HepG2 (cell line): Measurements from ENCODE around the gene UBAC1. TPM values are rescaled to one million over a fixed set of nuclear protein-coding genes. Genes with fewer than 3 reads are reported as not detected.

Experiments used
- ATAC-seq: fragments of 200-7000 bp; cut with Tn5 transposase; 3 replicates; pipeline ENCODE4 v1.9.1; 2020; ENCODE audit warnings: mild to moderate bottlenecking, moderate library complexity
- BruUV-seq: library from RNA; stranded (reverse); fragments of 400-500 nt; replicated peaks from 2 replicates; lab custom pipeline; 2021; lab: Mats Ljungman, UMichigan
- CTCF ChIA-PET: fragments of 300-600 bp; formaldehyde crosslinking; extraction: SDS; loops from one replicate; lab custom pipeline; 2021; ENCODE audit warnings: low total read pairs, inconsistent platforms, low intra/inter-chr PET ratio; lab: Yijun Ruan, JAX
- POLR2A ChIA-PET: fragments of 350-600 bp; sonication (Branson Sonifier 250); formaldehyde crosslinking; loops from one replicate; lab custom pipeline; 2020; ENCODE audit warnings: antibody characterized with exemption, inconsistent platforms; lab: Yijun Ruan, JAX
- DNase-seq: peaks from one replicate; pipeline ENCODE4 v3.0.0-alpha.2; 2015; ENCODE audit warnings: low spot score
- FAIRE-seq: peaks from 3 replicates; lab custom pipeline; 2011; peaks lifted over from hg19 to GRCh38; lab: Jason Lieb, UNC
- H2AFZ ChIP-seq: one replicate; pipeline ENCODE4 v1.6.1; 2011; ENCODE audit warnings: low read length, inconsistent platforms
- H3K27ac ChIP-seq: fragments of 300-600 bp; 3 replicates; pipeline ENCODE4 v1.8.0; 2011; ENCODE audit warnings: mixed run types, mild to moderate bottlenecking, mixed read lengths, low read length, inconsistent platforms; ENCODE audit not compliant: insufficient read depth; ENCODE audit errors: extremely low read length
- H3K27me3 ChIP-seq, 2 experiments: fragments of 200-600 bp in 1 of 2; 2 replicates in 1 of 2; 3 replicates in 1 of 2; pipeline versions ENCODE4 v1.6.0 to v1.8.0; 2011; ENCODE audit warnings: low read length in 2 of 2, mild to moderate bottlenecking in 2 of 2, moderate library complexity in 2 of 2, inconsistent platforms in 1 of 2; ENCODE audit not compliant: insufficient read depth in 2 of 2, control insufficient read depth in 1 of 2
- H3K36me3 ChIP-seq, 2 experiments: fragments of 200-600 bp in 1 of 2; replicated peaks in 1 of 2; 2 replicates in 1 of 2; 3 replicates in 1 of 2; pipeline versions ENCODE4 v1.5.1 to v1.8.0; 2011; ENCODE audit warnings: low read length in 2 of 2, inconsistent platforms in 1 of 2; ENCODE audit not compliant: insufficient read depth in 2 of 2, control insufficient read depth in 1 of 2
- H3K4me1 ChIP-seq: 2 replicates; pipeline ENCODE4 v1.5.1; 2012; ENCODE audit warnings: low read length, inconsistent platforms; ENCODE audit not compliant: insufficient read depth
- H3K4me2 ChIP-seq: 2 replicates; pipeline ENCODE4 v1.6.0; 2011; ENCODE audit warnings: low read depth, low read length, inconsistent platforms
- H3K4me3 ChIP-seq, 3 experiments: fragments of 200-600 bp in 1 of 3; sonication (generic), shearing (Covaris generic) in 1 of 3; replicated peaks in 1 of 3; 2 replicates each; pipeline ENCODE4 v1.5.1; 2011 to 2016; ENCODE audit warnings: low read length in 3 of 3, inconsistent platforms in 2 of 3, low read depth in 2 of 3, mild to moderate bottlenecking in 2 of 3, control low read depth in 1 of 3, mixed read lengths in 1 of 3; ENCODE audit not compliant: insufficient read depth in 1 of 3
- H3K79me2 ChIP-seq: one replicate; pipeline ENCODE4 v1.6.1; 2011; ENCODE audit warnings: low read length, inconsistent platforms; ENCODE audit not compliant: insufficient read depth
- H3K9ac ChIP-seq: 2 replicates; pipeline ENCODE4 v1.6.0; 2011; ENCODE audit warnings: mild to moderate bottlenecking, low read depth, low read length, inconsistent platforms; ENCODE audit not compliant: insufficient read depth
- H3K9me3 ChIP-seq: 2 replicates; pipeline ENCODE4 v1.5.1; 2012; ENCODE audit warnings: mild to moderate bottlenecking, low read length
- H4K20me1 ChIP-seq: 2 replicates; pipeline ENCODE4 v1.6.0; 2011; ENCODE audit warnings: inconsistent platforms, mild to moderate bottlenecking, low read length, moderate library complexity; ENCODE audit not compliant: insufficient read depth
- ATF7-NPFF ChIP-seq: sonication (generic); formaldehyde crosslinking; IDR thresholded peaks from 2 replicates; pipeline ENCODE4 v1.8.1; 2023; ENCODE audit warnings: mild to moderate bottlenecking, low read depth, missing genetic modification reagents, moderate library complexity
- CCDC6 ChIP-seq: sonication (generic); formaldehyde crosslinking; IDR thresholded peaks from 2 replicates; pipeline ENCODE4 v1.8.1; 2022; ENCODE audit warnings: mild to moderate bottlenecking, missing genetic modification reagents, moderate library complexity
- CTCF ChIP-seq: sonication (generic); formaldehyde crosslinking; IDR thresholded peaks from 2 replicates; pipeline ENCODE4 v1.5.0; 2020; ENCODE audit warnings: mild to moderate bottlenecking, missing genetic modification reagents, moderate library complexity
- E2F1 ChIP-seq: sonication (generic); formaldehyde crosslinking; IDR thresholded peaks from 2 replicates; pipeline ENCODE4 v1.5.0; 2020; ENCODE audit warnings: missing genetic modification reagents
- EZH2 ChIP-seq: conservative IDR thresholded peaks from 2 replicates; pipeline ENCODE4 v1.6.1; 2012; ENCODE audit warnings: mild to moderate bottlenecking, low read depth, low read length, moderate library complexity
- KDM4B ChIP-seq: sonication (generic); formaldehyde crosslinking; IDR thresholded peaks from 2 replicates; pipeline ENCODE4 v1.4.0; 2020; ENCODE audit warnings: missing genetic modification reagents
- KDM5A ChIP-seq: fragments of 200-600 bp; sonication (generic); IDR thresholded peaks from 2 replicates; pipeline ENCODE4 v1.7.0; 2018; ENCODE audit warnings: antibody characterized with exemption, mild to moderate bottlenecking, low read length, borderline replicate concordance
- KLF16 ChIP-seq, 2 experiments: sonication (generic) in 1 of 2; formaldehyde crosslinking in 1 of 2; IDR thresholded peaks; 2 replicates each; pipeline versions ENCODE4 v1.6.1 to v1.8.0; 2016 to 2023; ENCODE audit warnings: missing genetic modification reagents in 2 of 2, missing compliant biosample characterization in 1 of 2
- MTF1 ChIP-seq: sonication (generic); formaldehyde crosslinking; IDR thresholded peaks from 2 replicates; pipeline ENCODE4 v1.5.0; 2020; ENCODE audit warnings: missing genetic modification reagents
- PRDM15 ChIP-seq: sonication (generic); formaldehyde crosslinking; IDR thresholded peaks from 2 replicates; pipeline ENCODE4 v1.4.0; 2020; ENCODE audit warnings: missing genetic modification reagents
- ZNF260 ChIP-seq: sonication (generic); formaldehyde crosslinking; IDR thresholded peaks from 2 replicates; pipeline ENCODE4 v1.4.0; 2020; ENCODE audit warnings: missing genetic modification reagents, low read depth, mild to moderate bottlenecking, borderline replicate concordance
- ZNF280B ChIP-seq: sonication (generic); formaldehyde crosslinking; IDR thresholded peaks from 2 replicates; pipeline ENCODE4 v1.5.0; 2020; ENCODE audit warnings: missing genetic modification reagents, mild to moderate bottlenecking, borderline replicate concordance
- ZNF660 ChIP-seq: sonication (generic); formaldehyde crosslinking; IDR thresholded peaks from 2 replicates; pipeline ENCODE4 v1.5.1; 2020; ENCODE audit warnings: mild to moderate bottlenecking, low read depth, missing genetic modification reagents, borderline replicate concordance
- ZNF737 ChIP-seq: sonication (generic); formaldehyde crosslinking; IDR thresholded peaks from 2 replicates; pipeline ENCODE4 v1.5.0; 2020; ENCODE audit warnings: missing genetic modification reagents, mild to moderate bottlenecking, borderline replicate concordance
- WGBS: methylation state at CpG from one replicate; pipeline ENCODE4 v1.1.6; 2017; ENCODE audit warnings: low lambda C conversion rate; 5-methylcytosine and 5-hydroxymethylcytosine counted together
- in situ Hi-C: cut with HindIII; loops from 2 replicates; pipeline ENCODE4 v1.10.0; 2017; ENCODE audit warnings: low pct_unique_long_range_greater_than_20kb; ENCODE audit not compliant: extremely low pct_ligation_motif_present
- intact Hi-C: fragments of 100-400 bp; cut with micrococcal nuclease; formaldehyde crosslinking; loops from one replicate; pipeline ENCODE4 v1.10.0; 2022; ENCODE audit not compliant: unreplicated experiment
- polyA plus RNA-seq, 8 experiments: library from polyadenylated mRNA; depleted of rRNA in 3 of 8; stranded (reverse) in 7 of 8; unstranded in 1 of 8; fragments of >200 nt; fragmentation: Illumina TruSeq in 4 of 8; extraction: Trizol in 4 of 8; gene quantifications; 2 replicates each; pipeline versions ENCODE4 v1.2.1 to v1.2.3, GENCODE V29; 2011 to 2016; ENCODE audit warnings: low read depth in 4 of 8, missing spikeins in 1 of 8, mixed read lengths in 1 of 8; ENCODE audit not compliant: insufficient read depth in 1 of 8
- total RNA-seq, 5 experiments: library from RNA; depleted of rRNA; stranded (reverse); fragments of >200 nt; fragmentation: Illumina TruSeq; extraction: Trizol; gene quantifications; 2 replicates each; pipeline ENCODE4 v1.2.3, GENCODE V29; 2016; ENCODE audit warnings: low read depth in 1 of 5

Gene UBAC1
- total and polyA plus RNA-seq, 2 of the 13 experiments (the other 11 are each of a cell fraction or from before 2014, with no cell fraction given) = 32.2 to 34.1 TPM

GRCh38 chr9:135982499-135983207 lies 21.5 kb upstream of the UBAC1 start:
- no TSS peak for BruUV-seq
- Histone ChIP-seq H2AFZ (no peak overlapping the region), H3K27ac (no peak overlapping the region), H3K4me2 (peak overlapping the region; percentile 12; the same call in 1 of the 2 replicates), H3K36me3 (no peaks in the 10 kb centered on the region), H3K79me2 (no peaks in the 10 kb centered on the region), H3K9me3 (no peaks in the 10 kb centered on the region), H3K27me3 (peaks cover 25 to 77% of the 10 kb centered on the region in 2 experiments), H3K4me3 (no peak overlapping the region), H4K20me1 (0 out of 2 replicates have a peak, but pooled peaks cover 2% of the 10 kb centered on the region), H3K4me1 (peaks cover 17% of the 10 kb centered on the region), H3K9ac (no peak overlapping the region)
- intact Hi-C loops = no loop called here
- FAIRE-seq (no peak), ATAC-seq (peak; percentile 37; the same call in 2 of the 3 replicates), DNase-seq (no peak)
- in situ Hi-C loops = loop anchor here (25.0 kb wide), 1 partner anchor 280 kb away; no protein-coding TSS in a partner anchor
- ChIA-PET CTCF (no interaction called here), POLR2A (no interaction called here)
- 59% methylated on average over 13 of the region's 24 CpGs for whole genome bisulfite sequencing
- no peak for TF ChIP-seq ZNF260 (CRISPR knock-in tag)
- TF ChIP-seq PRDM15 = no peak
- peak; percentile 26; the same call in 1 of the 2 replicates for TF ChIP-seq CTCF (CRISPR knock-in tag)
- TF ChIP-seq MTF1 (CRISPR knock-in tag) = no peak
- no peak for TF ChIP-seq E2F1 (CRISPR knock-in tag)
- TF ChIP-seq ZNF737 (CRISPR knock-in tag) = no peak
- no peak for TF ChIP-seq KDM4B (CRISPR knock-in tag)
- 0 out of 2 replicates have a peak, but pooled peaks have one; percentile 16 for TF ChIP-seq EZH2
- no peak for TF ChIP-seq ATF7-NPFF
- no peak for TF ChIP-seq ZNF280B (CRISPR knock-in tag)
- TF ChIP-seq CCDC6 = no peak
- TF ChIP-seq KDM5A = no peak
- no peak for TF ChIP-seq ZNF660 (CRISPR knock-in tag)
- no peak for TF ChIP-seq KLF16 (CRISPR knock-in tag; IDR thresholded peaks at IDR 0.05)
